ENCODE measurements around the gene ICA1. TPM values are rescaled to one million over a fixed set of nuclear protein-coding genes. Genes with fewer than 3 reads are reported as not detected.

ICA1 gene
- total and polyA plus RNA-seq, 4 donors, result 16.5 to 54.6 (median 30.8) TPM

- H3K9ac ChIP-seq (ENCODE audit: insufficient read depth in 1 of 2, low read length in 2 of 2), result no peak overlapping the region
- WGBS, 2 donors, result 74 to 82% methylated on average over 5 of the region's 5 CpGs
- ATAC-seq (ENCODE audit: insufficient read depth, low FRiP score), result no peak
Measured at GRCh38 chr7:8172372-8173354, 89.3 kb downstream of the ICA1 start.

GRCh38 chr7:8169171-8169570 lies 92.8 kb downstream of the ICA1 start:
- no peak overlapping the region for H3K9ac ChIP-seq (ENCODE audit: insufficient read depth in 1 of 2, low read length in 2 of 2)
- no peak overlapping the region for H3K27ac ChIP-seq (ENCODE audit: low read depth in 1 of 2, low read length in 1 of 2)
- ATAC-seq (ENCODE audit: insufficient read depth, low FRiP score) (no peak), DNase-seq (peak in 2 of 3 donors; percentile 47 to 68)
- H3K27me3 ChIP-seq (ENCODE audit: control insufficient read depth in 3 of 3, insufficient read depth in 3 of 3, low read length in 2 of 3), result no peaks in the 10 kb centered on the region
- peaks cover 0 to 3% (median 2%) of the 10 kb centered on the region in 5 donors for H3K4me1 ChIP-seq (ENCODE audit: control insufficient read depth in 5 of 5, insufficient read depth in 5 of 5, low read length in 5 of 5)
- no peaks in the 10 kb centered on the region for H3K36me3 ChIP-seq (ENCODE audit: control insufficient read depth in 4 of 4, insufficient read depth in 4 of 4, low read length in 4 of 4)
- H3K4me3 ChIP-seq, result no peak overlapping the region
- 68 to 75% methylated on average over 1 of the region's 1 CpG for WGBS, 2 donors
- no peaks in the 10 kb centered on the region for H3K9me3 ChIP-seq (ENCODE audit: control insufficient read depth in 4 of 4, insufficient read depth in 3 of 4, low read length in 3 of 4)
- TF ChIP-seq CTCF (IDR thresholded peaks at IDR 0.05; ENCODE audit: control extremely low read depth, extremely low read depth), result no peak

More at GRCh38 chr7:8172372-8173354, 89.3 kb downstream of the ICA1 start:
- no peak for TF ChIP-seq CTCF (IDR thresholded peaks at IDR 0.05; ENCODE audit: control extremely low read depth, extremely low read depth)
- Histone ChIP-seq H3K4me3 (no peak overlapping the region), H3K27ac (ENCODE audit: low read depth in 1 of 2, low read length in 1 of 2) (no peak overlapping the region), H3K9me3 (ENCODE audit: control insufficient read depth in 4 of 4, insufficient read depth in 3 of 4, low read length in 3 of 4) (no peaks in the 10 kb centered on the region), H3K4me1 (ENCODE audit: control insufficient read depth in 5 of 5, insufficient read depth in 5 of 5, low read length in 5 of 5) (peaks cover 0 to 7% (median 3%) of the 10 kb centered on the region in 5 donors), H3K36me3 (ENCODE audit: control insufficient read depth in 4 of 4, insufficient read depth in 4 of 4, low read length in 4 of 4) (no peaks in the 10 kb centered on the region), H3K27me3 (ENCODE audit: control insufficient read depth in 3 of 3, insufficient read depth in 3 of 3, low read length in 2 of 3) (no peaks in the 10 kb centered on the region)
- no peak for DNase-seq

GRCh38 chr7:8168336-8168735 lies 93.6 kb downstream of the ICA1 start:
- Histone ChIP-seq H3K27me3 (ENCODE audit: control insufficient read depth in 3 of 3, insufficient read depth in 3 of 3, low read length in 2 of 3) (no peaks in the 10 kb centered on the region), H3K9ac (ENCODE audit: insufficient read depth in 1 of 2, low read length in 2 of 2) (no peak overlapping the region), H3K4me1 (ENCODE audit: control insufficient read depth in 5 of 5, insufficient read depth in 5 of 5, low read length in 5 of 5) (peaks cover 0 to 3% (median 2%) of the 10 kb centered on the region in 5 donors), H3K36me3 (ENCODE audit: control insufficient read depth in 4 of 4, insufficient read depth in 4 of 4, low read length in 4 of 4) (no peaks in the 10 kb centered on the region), H3K4me3 (no peak overlapping the region), H3K27ac (ENCODE audit: low read depth in 1 of 2, low read length in 1 of 2) (no peak overlapping the region), H3K9me3 (ENCODE audit: control insufficient read depth in 4 of 4, insufficient read depth in 3 of 4, low read length in 3 of 4) (peaks cover 0 to 2% (median 0%) of the 10 kb centered on the region in 4 donors)
- ATAC-seq (ENCODE audit: insufficient read depth, low FRiP score) (no peak), DNase-seq (no peak)
- WGBS, 2 donors, result 84 to 89% methylated on average over 3 of the region's 3 CpGs
- TF ChIP-seq CTCF (IDR thresholded peaks at IDR 0.05; ENCODE audit: control extremely low read depth, extremely low read depth), result no peak
